SKM-1 (cell line): Measurements from ENCODE around the gene ACTR8.
"Not testable (repeated sequence)": the region's sequence is repeated elsewhere in the genome, so short reads cannot be mapped to it uniquely, and the experiment has no call there.

Experiments
- DNase-seq: peaks from one replicate; lab custom pipeline; 2025; ENCODE audit not compliant: unreplicated experiment; lab: John Stamatoyannopoulos, UW

Gene ACTR8, protein sequence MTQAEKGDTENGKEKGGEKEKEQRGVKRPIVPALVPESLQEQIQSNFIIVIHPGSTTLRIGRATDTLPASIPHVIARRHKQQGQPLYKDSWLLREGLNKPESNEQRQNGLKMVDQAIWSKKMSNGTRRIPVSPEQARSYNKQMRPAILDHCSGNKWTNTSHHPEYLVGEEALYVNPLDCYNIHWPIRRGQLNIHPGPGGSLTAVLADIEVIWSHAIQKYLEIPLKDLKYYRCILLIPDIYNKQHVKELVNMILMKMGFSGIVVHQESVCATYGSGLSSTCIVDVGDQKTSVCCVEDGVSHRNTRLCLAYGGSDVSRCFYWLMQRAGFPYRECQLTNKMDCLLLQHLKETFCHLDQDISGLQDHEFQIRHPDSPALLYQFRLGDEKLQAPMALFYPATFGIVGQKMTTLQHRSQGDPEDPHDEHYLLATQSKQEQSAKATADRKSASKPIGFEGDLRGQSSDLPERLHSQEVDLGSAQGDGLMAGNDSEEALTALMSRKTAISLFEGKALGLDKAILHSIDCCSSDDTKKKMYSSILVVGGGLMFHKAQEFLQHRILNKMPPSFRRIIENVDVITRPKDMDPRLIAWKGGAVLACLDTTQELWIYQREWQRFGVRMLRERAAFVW

DNA sequence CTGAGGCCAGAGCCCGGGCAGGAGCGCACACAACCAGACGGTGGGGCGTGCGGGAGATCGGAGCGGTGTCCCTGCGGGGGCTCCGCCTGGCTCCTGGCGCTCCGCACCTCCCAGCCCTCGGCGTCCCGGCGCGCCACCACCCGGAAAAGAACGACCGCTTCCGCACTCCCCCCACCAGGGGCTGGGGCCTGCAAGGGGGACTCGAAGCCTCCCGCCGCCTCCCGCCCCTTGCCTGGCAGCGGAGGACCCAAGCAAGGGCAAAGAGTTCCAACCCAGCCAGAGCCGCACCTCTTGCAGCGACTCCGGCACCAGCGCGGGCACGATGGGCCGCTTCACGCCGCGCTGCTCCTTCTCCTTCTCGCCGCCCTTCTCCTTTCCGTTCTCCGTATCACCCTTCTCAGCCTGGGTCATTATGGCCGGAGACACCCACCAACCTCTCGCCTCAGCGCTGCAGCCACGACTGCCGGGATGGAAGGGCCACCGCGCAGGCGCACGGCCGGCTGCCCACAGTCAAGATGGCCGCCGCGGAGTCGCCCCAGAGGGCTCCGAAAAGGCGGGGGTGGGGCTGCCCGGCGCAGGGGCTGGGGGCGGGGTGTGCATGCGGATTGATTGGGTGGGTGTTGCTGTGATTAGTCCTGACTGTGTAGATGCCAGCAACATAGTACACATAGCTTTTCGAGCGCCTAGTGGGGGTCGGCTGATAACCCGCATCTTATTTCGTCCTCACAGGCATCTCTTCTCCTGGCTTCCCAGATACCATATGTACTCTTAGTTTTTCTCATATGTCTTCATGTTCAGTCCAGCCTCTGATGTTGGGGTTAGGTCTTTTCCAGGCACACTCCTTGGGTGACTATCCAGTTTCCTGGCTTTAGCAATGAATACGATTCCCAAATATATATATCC is at the start of gene ACTR8:
Gene ACTR8 (minus strand): TSS at position 462 of the 903 bp plus-strand sequence. CDS start 51 bp downstream, at position 411.
- peak; percentile 66 for DNase-seq

DNA sequence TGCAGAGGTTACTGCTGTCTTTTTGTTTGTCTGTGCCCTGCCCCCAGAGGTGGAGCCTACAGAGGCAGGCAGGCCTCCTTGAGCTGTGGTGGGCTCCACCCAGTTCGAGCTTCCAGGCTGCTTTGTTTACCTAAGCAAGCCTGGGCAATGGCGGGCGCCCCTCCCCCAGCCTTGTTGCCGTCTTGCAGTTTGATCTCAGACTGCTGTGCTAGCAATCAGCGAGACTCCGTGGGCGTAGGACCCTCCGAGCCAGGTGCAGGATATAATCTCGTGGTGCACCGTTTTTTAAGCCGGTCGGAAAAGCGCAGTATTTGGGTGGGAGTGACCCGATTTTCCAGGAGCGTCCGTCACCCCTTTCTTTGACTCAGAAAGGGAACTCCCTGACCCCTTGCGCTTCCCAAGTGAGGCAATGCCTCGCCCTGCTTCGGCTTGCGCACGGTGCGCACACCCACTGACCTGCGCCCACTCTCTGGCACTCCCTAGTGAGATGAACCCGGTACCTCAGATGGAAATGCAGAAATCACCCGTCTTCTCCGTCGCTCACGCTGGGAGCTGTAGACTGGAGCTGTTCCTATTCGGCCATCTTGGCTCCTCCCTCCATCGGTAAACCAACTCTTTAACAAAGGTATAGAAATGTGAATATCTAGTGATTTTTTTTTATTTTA is 45.4 kb upstream of the ACTR8 start:
- DNase-seq, result not testable (repeated sequence)

DNA sequence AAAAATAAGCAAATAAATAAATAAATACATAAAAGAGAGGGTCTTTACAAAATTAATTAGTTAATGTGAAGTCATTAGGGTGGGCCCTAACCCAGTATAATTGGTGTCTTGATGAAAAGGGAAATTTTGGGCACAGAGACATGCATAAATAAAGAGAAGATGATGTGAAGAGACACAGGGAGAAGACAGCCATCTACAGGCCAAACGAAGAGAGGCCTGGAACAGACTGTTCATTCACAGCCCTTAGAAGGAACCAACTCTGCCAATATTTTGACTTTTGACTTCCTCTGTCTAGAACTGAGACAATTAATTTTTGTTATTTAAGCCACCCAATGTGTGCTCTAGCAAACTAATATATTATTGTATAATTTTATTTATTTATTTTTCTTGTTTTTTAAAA is 39.3 kb upstream of the ACTR8 start:
- no peak for DNase-seq

DNA sequence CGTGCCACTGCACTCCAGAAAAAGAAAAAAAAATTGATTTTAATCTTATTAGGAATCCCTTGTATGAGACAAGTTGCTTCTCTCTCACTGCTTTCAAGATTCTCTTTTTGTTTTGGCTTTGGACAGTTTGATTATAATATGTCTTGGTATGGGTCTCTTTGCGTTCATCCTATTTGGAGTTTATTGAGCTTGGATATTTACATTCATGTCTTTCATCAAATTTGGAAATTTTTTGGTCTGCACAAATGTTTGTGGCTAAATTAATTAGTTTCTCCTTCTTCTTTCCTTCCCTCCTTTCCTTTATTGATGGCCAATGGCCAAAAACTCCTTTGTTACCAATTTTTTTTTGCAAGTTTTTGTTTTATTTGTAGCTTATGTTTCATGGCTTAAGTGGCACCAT is 37.8 kb upstream of the ACTR8 start:
- no peak for DNase-seq

DNA sequence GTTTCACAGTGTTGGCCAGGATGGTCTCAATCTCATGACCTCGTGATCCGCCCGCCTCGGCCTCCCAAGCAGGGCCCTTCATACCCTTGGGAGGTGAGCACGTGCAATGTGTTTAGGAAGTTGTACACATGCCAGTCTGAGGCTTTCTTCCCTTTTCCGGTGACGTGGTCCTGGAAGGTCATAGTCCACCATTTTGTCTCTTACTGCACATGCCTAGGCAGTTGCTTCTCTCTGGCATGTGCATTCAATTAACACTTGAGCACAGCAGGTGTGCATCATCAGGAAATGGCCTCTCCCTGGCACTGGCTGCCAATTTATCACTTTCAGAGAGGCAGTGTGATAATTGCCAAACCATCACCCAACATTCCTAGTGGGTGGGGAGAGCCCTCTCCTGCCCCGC is 31.4 kb upstream of the ACTR8 start:
- no peak for DNase-seq

DNA sequence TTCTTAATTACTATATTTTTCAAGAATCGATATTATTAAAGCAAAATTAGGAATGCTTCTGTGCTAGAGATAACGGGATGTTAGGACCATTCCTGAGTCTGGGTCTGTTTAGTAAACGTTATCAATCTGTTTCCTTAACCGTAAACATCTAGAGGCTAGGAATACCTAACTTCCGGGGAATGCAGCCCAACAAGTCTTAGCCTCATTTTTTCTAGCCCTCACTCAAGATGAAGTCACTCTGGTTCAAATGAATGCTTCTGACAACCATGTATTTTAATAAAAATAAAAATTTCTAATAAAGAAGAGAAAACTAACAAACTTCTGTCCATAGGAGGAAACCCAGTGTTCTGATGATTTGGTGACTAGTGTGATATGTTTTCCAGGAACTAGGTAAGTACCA is 20.8 kb upstream of the ACTR8 start:
- DNase-seq, result no peak

DNA sequence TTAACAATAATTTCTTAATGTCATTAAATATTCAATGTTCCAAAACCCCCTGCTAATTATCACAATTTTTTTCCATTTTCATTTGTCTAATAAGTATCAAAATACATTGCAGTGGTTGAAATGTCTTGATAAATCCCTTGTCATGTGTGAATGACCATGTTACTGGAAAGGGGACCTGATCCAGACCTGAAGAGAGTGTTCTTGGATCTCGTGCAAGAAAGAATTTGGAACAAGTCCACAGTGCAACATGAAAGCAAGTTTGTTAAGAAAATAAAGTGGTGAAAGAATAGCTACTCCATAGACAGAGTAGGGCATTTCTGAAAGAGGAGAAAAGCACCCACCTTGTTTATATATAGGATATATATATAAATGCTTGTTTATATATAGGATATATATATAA is 20.1 kb upstream of the ACTR8 start:
- DNase-seq, result no peak

DNA sequence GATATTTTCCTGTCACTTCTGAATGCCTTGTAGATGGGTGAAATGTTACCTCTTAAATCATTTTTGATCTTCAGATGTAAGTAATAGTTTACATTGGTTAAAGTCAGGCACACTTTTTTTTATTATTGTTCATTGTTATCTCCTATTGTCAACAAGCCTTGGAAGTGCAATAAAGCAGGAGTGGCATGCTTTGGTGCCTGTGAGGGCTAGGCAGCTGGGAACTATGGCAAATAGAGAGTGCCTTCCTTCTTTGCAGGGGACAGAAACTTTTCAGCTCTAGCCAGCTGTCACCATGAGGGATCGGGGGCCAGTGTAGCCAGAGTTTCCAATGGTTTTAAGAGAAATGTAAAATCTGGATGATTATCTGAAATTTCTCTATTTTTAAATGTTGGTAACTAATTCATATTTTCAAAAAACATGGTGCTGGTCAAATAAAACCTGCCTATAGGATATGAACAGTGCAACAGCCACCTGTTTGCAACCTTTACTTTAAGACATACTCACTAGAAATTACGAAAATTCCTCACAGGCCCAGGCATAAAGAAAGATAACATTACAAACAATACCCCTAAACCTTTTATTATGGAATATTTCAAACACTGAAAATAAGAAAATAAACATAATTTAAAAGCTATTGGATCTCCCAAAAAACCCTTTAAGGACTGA is 18.8 kb upstream of the ACTR8 start:
- no peak for DNase-seq

DNA sequence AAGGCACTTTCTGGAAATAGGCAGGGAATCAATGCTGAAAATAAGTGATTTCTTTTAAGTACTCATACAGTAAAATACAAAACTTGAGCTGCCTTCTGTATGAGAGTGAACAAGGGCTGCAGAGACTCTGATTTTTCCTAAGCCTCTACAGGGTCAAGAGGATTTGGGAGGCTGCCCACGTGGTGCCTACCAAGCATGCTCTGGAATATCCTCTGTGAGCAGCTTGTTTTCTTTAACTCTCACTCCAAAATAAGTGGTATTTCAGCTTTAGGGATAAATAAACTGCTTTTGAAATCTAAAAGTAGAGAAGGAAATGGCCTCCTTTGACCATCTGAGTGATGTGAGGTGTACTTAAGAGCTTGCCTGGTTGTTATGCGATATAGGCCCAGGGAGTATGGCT is 17.8 kb upstream of the ACTR8 start:
- no peak for DNase-seq

DNA sequence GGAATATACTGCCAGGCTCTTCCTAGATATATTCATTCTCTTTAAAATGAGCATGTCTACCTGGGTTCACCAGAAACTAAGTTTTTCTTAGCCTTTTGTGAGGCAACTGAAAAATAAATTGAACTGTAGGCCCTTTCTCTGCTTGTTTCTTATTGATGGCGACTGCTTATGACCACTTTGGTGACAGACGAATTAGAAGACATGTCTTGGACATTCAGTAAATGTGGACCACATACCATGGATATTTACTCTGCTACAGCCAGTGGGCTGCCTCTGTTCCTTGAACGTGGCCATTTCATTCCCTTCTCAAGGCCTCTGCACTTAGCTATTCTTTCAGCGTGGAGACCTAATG is 10.3 kb upstream of the ACTR8 start:
- DNase-seq, result no peak

DNA sequence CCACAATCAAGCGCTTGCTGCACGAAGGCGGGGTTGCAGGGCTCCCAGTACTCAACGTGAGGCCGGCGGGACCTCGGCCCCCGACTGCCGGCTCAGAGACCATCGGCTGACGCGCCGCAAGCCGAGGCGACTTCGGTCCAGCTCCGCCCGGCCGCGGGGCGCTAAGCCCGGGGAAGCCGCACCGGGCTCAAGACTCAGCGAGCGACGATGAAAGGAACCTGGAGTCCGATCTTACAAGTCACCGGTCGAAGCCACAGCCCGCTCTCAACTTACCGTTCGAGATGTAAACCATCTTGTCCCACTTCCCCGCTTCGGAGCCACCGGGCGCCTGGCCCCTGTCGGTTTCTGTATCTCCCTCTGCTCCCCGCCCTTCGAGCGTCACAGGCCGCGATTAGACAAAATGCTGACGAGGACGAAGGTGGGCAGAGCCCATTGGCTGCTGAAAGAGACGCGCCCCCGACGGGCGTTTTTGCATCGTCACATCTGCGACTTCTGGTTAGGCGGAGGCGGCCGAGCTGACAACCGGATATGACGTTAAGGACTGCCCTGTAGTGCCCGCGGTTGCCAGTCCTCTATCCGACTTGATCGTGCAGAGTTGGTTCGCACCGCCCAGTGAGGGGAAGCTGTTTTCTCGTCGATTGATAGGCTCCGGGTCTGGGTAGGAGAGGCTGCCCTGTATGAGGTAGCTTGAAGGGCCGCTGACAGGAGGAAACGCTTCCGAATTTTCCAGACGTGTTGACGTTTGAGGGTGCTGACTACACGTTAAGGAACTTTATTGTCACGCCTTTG is 9.7 kb upstream of the ACTR8 start, which contains the start of gene SELENOK:
Gene SELENOK (minus strand): TSS at position 363 of the 789 bp plus-strand sequence.
- DNase-seq, result peak; percentile 97

DNA sequence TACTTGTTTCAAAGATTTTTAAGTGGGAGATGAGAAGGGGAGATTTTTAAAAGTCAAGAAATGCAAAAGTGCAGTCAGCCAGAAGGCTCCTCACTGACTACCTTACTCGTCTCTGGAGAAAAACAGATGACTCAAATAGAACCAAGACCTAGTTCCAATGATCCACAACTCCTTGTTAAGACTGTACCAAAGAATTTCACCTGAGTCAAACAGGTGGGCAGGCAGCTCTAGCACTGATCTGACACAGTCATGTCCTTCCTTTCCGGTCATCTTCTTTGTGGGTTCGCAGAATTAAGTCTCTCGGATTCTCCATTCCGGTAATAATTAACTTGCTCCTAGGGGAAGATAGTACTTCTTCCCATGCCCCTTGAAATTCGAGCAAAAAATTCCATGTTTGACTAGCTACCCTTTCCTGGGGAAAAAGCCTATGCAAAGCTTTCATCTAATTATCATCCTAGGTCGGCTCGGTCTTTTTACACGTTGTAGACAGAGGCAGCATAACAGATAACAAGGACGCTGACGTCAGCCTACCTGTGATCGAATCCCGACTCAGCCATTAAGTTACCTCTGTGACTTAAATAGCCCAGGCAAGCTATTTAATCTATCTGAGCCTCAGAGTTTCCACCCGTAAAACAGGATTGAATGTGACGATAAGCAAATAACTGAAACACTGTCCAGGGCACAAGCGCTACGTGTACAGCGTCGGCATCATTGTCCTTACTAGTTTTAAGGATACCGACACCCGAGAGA is 8.9 kb upstream of the ACTR8 start:
- DNase-seq, result no peak

DNA sequence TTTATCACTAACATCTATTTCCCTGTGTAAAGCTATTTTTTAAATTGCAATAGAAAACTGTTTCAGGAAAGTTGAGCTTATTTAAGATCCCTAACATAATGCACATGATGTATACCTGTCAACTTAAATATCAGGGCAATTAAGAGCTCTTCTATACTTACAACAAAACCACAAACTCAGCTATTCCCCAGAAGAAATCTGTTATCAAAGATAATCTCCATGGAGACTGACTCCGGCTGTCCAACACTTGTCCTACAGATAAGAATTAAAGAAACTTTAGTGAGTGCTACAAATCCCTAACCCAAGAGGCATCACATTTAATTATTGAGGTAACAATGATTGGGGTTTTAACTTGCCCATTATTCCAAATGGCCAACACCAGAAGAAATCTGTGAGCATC is 6.3 kb upstream of the ACTR8 start:
- DNase-seq, result no peak

DNA sequence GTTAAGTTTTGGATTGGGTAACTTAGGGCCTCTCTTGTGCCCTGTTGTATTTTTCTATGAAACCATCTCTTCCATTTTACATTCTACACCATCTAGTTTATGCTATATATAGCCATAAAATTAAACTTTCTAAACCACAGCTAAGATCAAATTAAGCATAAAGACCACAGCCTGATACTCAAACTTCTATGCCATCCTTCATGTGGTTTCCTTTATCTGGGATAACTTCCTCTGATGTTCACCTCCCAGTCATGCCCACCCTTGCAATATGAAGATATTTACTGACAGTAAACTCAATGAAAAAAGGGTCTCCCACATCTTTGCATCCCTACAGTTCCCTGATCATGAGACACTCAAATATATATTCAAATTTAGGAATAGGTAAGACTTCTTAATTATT is 5.5 kb upstream of the ACTR8 start:
- no peak for DNase-seq

DNA sequence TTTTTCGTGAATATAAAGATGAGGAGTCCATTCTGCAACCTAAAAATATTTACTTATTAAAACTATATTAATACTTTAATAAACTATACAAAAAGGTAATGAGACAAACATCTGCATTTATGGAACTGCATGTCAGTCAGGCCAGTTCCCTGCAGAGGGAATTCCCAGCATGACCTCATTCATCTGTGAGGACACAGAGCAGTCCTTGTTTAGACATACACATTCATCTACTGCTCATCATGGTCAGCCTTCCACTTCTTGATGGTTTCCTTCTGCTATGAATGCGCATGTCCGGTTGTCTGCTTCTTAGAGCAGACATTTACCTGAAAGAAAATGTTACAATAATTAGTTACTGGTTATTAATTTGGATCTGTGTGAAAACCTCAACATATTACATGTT is 3.3 kb upstream of the ACTR8 start:
- no peak for DNase-seq

DNA sequence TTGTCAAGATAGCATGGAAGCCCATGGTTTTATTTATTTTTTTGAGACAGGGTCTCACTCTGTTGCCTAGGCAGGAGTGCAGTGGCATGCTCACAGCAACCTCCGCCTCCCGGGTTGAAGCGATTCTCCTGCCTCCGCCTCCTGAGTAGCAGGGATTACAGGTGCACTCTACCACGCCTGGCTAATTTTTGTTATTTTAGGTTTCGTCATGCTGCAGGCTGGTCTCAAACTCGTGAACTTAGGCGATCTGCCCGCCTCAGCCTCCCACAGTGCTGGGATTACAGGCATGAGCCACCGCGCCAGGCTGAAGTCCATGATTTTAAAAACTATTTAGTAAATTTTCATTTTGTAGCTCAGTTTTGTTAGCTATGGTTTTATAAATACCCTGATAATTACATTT is 2.7 kb upstream of the ACTR8 start:
- no peak for DNase-seq

DNA sequence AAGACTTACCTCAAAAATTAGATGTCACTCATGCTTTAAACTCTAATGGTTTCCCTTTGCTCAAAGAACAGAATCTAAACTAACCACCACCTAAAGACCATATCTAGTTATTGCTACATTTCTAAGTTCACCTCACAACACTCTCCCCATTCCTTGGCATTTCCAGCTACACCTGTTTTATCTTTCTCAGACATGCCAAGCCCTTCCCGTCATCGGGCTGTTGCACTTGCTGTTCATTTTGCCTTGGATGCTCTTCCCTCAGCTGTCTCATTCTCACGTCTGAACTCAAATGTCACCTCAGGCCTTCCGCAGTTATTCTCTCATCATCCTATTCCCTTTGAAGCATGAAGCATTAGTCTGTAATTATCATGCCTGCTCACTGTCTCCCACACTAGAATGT is 1.1 kb upstream of the ACTR8 start:
- no peak for DNase-seq

DNA sequence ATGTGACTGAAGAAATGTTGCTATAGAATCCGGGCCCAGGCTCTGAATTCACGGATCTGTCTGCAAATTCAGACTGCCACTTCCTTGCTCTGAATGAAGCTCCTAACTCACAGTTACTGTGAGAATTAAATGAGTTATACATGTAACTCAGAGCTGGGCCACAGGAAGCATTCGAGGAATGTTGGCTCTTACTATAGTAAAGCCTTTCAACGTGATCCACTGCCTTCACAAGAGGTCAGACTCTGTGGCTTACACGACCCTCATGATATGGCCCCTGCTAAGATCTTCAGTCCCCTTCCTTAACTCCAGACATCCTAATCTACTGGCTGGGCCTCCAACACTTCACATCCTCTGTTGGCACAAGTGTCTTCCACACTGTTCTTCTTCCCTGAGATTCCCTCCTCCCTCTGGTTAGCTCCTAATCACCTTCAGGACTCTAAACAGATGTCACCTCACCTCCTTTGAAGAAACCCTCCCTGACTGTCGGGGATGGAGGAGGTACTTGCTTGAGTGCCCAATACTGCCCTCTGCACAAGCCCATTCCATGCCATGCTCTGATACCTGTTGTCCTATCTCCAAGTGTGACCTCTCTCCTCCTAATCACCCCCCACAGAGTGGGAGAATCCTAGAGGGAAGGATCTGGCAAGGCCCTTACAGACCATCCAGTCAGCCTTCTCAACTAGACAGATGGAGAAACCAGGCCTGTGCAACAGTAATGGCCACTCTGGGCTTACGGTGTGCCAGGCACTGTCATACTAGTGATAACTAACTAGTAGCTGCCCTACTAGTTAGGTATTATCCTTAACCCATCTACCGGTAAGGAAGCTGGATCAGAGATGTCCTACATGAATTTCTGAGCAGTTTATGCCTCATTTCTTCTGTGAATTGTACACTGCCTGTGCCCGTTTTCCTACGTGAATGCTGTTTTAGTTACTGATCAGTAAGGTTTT is 1.3 kb downstream of the ACTR8 start:
- DNase-seq, result no peak
